ENCODE measurements around the gene RTBDN.

DNA sequence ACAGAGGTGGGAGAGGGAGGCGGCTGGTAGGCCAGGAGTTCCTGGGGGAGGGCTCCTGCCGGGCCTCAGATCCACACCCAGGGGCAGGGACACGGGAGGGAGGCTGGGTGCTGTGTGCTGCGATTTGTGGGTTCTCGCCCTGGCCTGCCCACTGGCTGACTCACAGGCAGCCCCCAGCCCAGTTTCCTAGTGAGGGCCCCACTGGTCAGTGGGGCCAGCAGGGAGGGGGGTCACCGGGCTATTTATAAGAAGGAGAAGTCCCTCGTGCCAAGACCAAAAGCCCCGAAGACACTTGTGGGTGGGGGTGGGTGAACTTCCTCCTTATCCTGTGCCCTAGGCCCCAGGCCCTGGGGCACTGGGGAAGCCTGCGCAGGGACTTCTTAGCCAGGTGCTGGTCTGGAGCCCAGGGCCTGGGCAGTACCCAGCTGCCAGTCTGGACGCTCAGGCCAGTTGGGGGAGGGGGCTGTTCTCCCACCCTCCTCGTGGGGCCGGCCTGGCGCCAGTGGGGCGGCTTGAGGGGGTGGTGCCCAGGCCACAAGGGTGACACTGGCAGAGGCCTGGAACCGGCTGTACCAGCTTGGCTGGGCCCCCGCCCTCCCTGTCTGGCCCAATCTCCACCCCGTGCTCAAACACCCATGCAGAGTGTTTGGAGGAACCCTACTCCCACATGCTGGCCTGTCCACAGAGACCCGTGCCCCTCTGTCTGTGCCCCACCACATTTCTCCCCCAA, 48.1 kb downstream of the RTBDN start:
- no peak for TF ChIP-seq EZH2phosphoT487 (IDR thresholded peaks at IDR 0.05; ENCODE audit: borderline replicate concordance, low read length)
- TF ChIP-seq, protein P1, sequence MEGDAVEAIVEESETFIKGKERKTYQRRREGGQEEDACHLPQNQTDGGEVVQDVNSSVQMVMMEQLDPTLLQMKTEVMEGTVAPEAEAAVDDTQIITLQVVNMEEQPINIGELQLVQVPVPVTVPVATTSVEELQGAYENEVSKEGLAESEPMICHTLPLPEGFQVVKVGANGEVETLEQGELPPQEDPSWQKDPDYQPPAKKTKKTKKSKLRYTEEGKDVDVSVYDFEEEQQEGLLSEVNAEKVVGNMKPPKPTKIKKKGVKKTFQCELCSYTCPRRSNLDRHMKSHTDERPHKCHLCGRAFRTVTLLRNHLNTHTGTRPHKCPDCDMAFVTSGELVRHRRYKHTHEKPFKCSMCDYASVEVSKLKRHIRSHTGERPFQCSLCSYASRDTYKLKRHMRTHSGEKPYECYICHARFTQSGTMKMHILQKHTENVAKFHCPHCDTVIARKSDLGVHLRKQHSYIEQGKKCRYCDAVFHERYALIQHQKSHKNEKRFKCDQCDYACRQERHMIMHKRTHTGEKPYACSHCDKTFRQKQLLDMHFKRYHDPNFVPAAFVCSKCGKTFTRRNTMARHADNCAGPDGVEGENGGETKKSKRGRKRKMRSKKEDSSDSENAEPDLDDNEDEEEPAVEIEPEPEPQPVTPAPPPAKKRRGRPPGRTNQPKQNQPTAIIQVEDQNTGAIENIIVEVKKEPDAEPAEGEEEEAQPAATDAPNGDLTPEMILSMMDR (IDR thresholded peaks at IDR 0.05; ENCODE audit: low read depth, low read length, poor library complexity, severe bottlenecking) = no peak
